ENCODE results near the gene RAMP3.
"Not testable (repeated sequence)": the region's sequence is repeated elsewhere in the genome, so short reads cannot be mapped to it uniquely, and the experiment has no call there.

The RAMP3 gene

GRCh38 chr7:45199506-45199905 lies 41.9 kb downstream of the RAMP3 start:
- DNase-seq = no peak

GRCh38 chr7:45202625-45203024 lies 45.0 kb downstream of the RAMP3 start:
- DNase-seq = no peak

GRCh38 chr7:45203036-45203435 lies 45.4 kb downstream of the RAMP3 start:
- no peak for DNase-seq

- no peak for DNase-seq
Measured at GRCh38 chr7:45203459-45203858, 45.9 kb downstream of the RAMP3 start.

- DNase-seq = no peak
Measured at GRCh38 chr7:45203936-45204445, 46.4 kb downstream of the RAMP3 start.

GRCh38 chr7:45206266-45206665 lies 48.7 kb downstream of the RAMP3 start:
- DNase-seq = not testable (repeated sequence)

- not testable (repeated sequence) for DNase-seq
Measured at GRCh38 chr7:45209909-45210308, 52.3 kb downstream of the RAMP3 start.

GRCh38 chr7:45211066-45211465 lies 53.5 kb downstream of the RAMP3 start:
- no peak for DNase-seq

- no peak for DNase-seq
Measured at GRCh38 chr7:45211958-45212357, 54.4 kb downstream of the RAMP3 start.

GRCh38 chr7:45212606-45213005 lies 55.0 kb downstream of the RAMP3 start:
- DNase-seq = no peak

- no peak for DNase-seq
Measured at GRCh38 chr7:45215601-45216062, 58.0 kb downstream of the RAMP3 start.

- no peak for DNase-seq
Measured at GRCh38 chr7:45216181-45216580, 58.6 kb downstream of the RAMP3 start.

- no peak for DNase-seq
Measured at GRCh38 chr7:45216622-45217165, 59.1 kb downstream of the RAMP3 start.

GRCh38 chr7:45217358-45217757 lies 59.8 kb downstream of the RAMP3 start:
- DNase-seq = no peak

GRCh38 chr7:45219130-45219529 lies 61.5 kb downstream of the RAMP3 start:
- DNase-seq = no peak

GRCh38 chr7:45219801-45220435 lies 62.3 kb downstream of the RAMP3 start:
- DNase-seq = no peak

- no peak for DNase-seq
Measured at GRCh38 chr7:45220846-45221618, 63.4 kb downstream of the RAMP3 start.

- no peak for DNase-seq
Measured at GRCh38 chr7:45221896-45222604, 64.5 kb downstream of the RAMP3 start.

- DNase-seq = no peak
Measured at GRCh38 chr7:45223078-45223477, 65.5 kb downstream of the RAMP3 start.

GRCh38 chr7:45223728-45224630 lies 66.4 kb downstream of the RAMP3 start:
- DNase-seq = no peak

GRCh38 chr7:45224832-45225231 lies 67.2 kb downstream of the RAMP3 start:
- DNase-seq = no peak

GRCh38 chr7:45225311-45225947 lies 67.8 kb downstream of the RAMP3 start:
- no peak for DNase-seq
